IPS-NIHi11 (cell line): Measurements from ENCODE around the gene ZNF283.

Experiments
- DNase-seq: peaks from one replicate; pipeline ENCODE4 v3.0.0; 2012; ENCODE audit warnings: mixed read lengths, low spot score

Gene ZNF283

GRCh38 chr19:43826787-43827754 is at the start of gene ZNF283:
Gene ZNF283 (plus strand): TSS chr19:43827321. CDS start chr19:43833505, 6,184 bp downstream.
- DNase-seq = peak; percentile 94

- DNase-seq = no peak
Observed at GRCh38 chr19:43778651-43779050, 48.5 kb upstream of the ZNF283 start.

DNA sequence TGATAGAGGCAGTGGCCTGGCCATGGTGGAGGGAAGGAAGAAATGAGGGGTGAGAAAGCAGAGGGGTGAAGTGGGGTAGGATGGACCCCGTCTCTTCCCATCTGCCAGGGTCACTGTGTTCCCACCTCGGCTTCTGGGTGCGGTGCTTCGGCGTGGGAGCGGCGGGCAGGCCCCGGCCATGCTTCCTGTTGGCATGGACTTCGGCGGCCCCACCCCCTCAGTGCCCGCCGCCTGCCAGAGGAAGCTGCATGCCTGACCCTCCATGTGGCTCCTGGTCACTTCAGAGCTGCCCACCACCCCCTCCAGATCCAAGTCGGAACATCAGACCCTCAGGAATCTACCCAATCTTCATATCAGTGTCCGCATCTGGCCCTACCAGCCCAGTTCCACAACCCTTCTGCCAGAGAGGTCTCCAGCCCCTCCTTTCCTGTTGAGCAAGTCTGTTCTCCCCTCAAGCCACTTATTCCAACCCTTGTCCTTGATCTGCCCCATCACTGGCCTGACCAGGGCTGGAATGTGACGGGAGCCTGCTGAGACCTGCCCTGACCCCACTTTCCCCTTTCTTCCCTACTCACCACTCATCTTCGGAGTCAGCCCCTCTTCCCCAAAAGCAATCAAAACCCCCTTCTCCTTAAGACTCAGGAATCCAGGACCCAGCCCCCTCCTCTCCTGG is 47.8 kb upstream of the ZNF283 start:
- DNase-seq = no peak

GRCh38 chr19:43779820-43780219 is 47.3 kb upstream of the ZNF283 start:
- DNase-seq = no peak

DNA sequence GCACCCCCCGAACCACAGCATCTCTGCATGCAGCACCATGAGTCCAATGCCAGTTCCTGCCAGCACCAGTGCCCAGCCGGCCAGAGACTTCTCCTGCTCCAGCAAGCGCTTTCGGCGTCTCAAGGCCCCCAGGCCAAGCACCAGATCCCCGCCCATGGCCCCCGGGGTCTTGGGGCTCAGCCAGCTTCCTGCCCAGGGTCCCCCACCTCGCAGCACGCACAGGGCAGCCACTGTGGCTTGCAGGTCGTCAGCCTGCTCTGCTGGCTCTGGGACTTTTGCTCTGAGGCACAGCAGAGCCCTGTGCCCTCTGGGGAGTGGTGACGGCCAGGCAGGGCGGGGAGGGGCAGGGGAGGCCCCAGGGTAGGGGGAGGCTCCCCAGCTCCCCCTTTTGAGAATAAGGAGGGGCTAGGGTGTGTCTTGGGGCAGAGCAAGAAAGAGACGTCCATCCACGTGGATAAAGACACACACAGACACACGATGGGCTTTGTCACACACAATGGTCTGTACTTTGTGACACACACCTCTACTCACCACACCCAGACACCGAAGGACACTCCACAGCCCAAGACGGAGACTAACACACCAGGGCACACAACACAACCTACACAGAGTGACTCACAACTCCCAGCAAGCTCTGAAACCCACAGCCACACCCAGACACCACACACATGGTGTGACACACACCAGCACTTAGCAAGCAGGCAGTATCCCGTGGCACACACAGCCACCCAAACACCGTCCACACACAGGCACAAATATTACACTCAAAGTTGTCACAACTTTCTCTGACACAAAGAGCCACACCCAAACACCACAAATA is 46.2 kb upstream of the ZNF283 start, which contains the start of gene KCNN4:
KCNN4 (minus strand) TSS at position 268 of the 820 bp plus-strand sequence; CDS start at position 156, 112 bp downstream.
- DNase-seq = no peak

DNA sequence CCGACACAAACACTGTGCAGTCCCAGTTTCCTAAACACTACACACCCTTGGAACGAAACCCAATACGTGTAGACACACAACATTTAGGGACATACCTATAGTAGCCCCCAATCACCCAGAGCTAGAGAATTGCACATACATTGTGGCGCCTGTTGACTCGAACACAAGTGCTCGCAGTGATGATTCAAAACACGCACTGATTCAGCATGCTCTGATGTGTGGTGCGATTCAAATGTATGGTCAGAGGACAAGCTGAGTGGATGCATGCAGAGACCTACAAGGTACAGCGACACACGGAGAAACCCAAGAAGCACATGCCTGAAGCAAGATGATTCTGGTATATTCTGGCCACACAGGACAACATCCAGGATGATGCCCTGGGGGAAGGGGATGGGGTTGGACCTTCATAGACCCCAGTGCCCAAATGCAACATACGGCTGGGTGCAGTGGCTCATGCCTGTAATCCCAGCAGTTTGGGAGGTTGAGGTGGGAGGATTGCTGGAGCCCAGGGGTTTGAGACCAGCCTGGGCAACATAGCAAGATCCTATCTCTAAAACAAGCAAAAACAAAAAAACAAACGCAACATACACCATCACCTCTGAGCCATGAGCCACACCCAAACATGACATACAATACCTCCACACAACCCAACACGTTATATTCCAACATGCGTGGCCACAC is 45.4 kb upstream of the ZNF283 start:
- no peak for DNase-seq

GRCh38 chr19:43782311-43782660 is 44.8 kb upstream of the ZNF283 start:
- no peak for DNase-seq

DNA sequence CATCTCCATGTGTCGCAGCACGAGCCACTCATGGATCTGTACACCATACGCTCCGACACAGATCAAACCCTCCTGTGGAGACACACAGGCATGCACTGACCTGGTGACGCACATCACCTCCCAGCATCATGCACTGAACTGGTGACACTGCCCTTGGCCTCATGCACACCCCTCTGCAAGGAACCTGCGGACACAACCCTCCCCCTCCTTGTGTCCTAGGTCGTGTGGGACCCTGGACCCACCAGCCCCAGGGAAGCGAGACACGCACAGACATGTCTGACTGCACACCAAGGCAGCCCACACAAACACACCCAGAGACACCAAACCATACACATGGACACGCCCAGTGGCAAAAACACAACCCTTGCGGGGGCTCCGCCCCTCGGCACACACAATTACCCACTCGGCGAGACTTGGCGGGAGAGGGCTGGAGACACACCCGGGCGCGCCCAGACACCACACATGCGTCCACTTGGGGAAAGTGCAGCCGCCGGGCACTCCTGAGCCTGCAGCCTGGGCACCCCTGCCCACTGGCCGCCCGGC is 44.4 kb upstream of the ZNF283 start:
- no peak for DNase-seq

GRCh38 chr19:43783636-43784035 is 43.5 kb upstream of the ZNF283 start:
- DNase-seq = no peak

- DNase-seq = no peak
Observed at GRCh38 chr19:43784241-43784980, 42.7 kb upstream of the ZNF283 start.

GRCh38 chr19:43784981-43785808 is 41.9 kb upstream of the ZNF283 start:
- DNase-seq = peak; percentile 74

DNA sequence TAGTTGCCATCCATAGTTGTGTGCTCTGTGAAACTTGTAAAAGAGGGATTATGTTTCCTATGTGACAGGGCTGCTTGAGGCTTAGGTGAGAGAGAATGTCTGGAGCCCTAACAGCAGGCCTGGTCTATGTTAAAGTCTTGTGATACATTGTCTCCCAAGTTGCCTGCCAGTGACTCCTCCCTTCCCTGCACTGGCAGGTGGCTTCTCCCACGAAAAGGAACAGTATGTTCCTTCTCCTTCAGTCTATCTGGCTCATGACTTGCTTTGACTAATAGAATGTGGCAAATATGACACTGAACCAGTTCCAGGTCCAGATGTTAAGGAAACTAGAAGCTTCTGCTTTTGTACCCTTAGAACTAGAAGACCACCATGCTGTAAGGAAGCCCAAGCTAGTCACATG is 40.5 kb upstream of the ZNF283 start:
- DNase-seq = no peak

DNA sequence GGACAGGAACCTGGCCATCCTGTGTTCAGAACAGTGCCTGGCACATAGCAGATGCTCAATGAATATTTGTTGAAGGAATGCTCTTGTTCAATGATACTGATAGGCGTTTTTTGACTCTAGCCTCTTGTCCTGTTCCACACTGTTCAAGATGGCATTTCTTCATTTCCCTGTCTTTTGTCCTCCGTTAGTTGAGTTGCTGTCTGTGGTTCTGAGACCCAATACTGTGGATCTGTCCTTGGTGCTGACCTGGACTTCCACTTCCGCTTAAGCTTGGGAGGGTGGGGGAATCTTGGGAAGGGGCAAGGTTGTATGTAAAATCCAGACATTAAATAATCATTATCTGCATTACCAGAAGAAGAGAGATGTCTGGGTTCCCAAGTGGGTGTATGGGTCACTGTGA is 38.1 kb upstream of the ZNF283 start:
- no peak for DNase-seq

- DNase-seq = no peak
Observed at GRCh38 chr19:43790587-43790986, 36.5 kb upstream of the ZNF283 start.

DNA sequence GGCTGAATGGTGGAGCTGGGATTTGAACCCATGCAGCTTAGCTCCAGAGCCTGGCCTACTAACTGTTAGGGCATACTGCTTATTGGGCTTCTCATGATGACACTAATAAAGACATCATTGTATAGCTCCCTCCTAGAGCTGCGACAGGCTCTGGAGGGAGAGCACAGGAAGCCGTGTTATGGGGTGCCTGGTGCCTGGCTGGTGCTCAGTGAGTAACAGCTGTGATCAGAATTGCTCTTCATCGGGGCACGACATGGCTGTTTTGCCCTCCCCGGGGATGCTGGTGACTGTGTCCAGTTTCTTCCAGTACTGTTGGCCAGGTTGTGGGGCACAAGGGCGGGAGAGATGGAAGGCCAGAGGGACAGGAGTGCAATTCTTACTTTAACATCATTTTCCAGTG is 30.0 kb upstream of the ZNF283 start:
- no peak for DNase-seq

DNA sequence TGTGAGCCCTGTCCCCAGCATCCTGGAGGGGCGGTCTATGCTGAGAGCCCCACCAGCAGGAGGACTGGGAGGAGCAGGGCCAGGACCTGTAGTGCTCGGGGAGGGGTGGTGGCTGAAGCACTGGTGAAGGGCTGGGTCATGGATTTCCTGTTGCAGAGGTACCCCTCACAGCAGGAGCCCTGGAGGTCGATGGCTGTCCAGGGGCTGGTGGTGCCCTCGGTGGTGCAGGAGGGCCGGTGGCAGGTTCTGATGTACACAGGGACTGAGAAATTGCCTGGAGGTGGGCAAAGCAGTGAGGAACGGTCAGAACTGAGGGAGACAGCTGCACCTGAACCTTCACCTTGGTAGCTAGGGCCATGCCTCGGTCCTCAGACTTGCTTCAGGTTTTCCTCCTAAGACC is 29.6 kb upstream of the ZNF283 start:
- no peak for DNase-seq

DNA sequence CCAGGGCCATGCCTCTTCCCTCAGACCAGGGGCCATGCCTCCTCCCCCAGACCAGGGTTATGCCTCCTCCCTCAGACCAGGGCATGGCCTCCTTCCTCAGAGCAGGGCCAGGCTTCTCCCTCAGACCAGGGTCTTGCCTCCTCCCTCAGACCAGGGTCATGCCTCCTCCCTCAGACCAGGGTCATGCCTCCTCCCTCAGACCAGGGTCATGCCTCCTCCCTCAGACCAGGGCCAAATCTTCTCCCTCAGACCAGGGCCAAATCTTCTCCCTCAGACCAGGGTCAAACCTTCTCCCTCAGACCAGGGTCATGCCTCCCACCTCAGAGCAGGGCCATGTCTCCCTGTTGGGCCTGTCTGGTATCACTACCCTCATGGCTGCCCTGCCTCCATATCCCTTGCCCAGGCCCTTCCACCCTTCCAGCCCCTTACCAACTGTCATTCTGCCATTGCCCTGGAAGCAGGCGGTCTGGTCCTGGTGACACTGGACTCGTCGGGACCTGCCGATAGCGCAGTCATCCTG is 29.0 kb upstream of the ZNF283 start:
- DNase-seq = no peak

- peak; percentile 86 for DNase-seq
Observed at GRCh38 chr19:43798546-43799409, 28.3 kb upstream of the ZNF283 start.
